Measurements from ENCODE around the gene P2RX2.

Gene P2RX2

DNA sequence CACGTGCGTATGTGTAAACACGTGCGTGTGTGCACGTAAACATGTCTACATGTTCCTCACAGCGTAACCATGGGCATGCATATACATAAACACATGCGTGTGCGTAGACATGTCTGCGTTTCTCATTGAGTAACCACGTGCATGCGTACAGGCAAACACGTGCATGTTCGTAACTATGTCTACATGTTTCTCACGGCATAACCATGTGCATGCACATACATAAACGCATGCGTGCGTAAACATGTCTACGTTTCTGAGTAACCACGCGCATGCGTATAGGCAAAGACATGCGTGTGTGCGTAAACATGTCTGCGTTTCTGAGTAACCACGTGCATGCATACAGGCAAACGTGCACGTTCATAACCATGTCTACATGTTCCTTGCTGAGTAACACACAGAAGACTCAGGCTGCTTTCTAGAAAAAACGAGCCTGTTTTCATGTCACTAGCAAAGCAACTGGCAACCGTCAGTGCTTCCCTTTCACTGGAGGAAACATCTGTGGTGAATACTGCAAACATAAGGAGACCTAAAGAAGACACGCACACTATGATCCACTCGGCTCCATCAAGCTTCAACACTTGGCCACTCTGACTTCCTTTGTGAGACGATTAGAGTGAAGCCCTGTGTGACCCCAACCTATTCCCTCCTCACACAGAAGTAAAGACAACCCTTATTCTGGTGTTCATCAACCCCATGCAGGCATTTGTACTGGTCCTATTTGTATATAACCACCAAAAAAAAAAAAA is 39.7 kb downstream of the P2RX2 start:
- TF ChIP-seq GATA2 (IDR thresholded peaks at IDR 0.05; ENCODE audit: low read depth, low read length) (no peak), GATA3 (IDR thresholded peaks at IDR 0.05; ENCODE audit: low read depth, low read length) (no peak)

DNA sequence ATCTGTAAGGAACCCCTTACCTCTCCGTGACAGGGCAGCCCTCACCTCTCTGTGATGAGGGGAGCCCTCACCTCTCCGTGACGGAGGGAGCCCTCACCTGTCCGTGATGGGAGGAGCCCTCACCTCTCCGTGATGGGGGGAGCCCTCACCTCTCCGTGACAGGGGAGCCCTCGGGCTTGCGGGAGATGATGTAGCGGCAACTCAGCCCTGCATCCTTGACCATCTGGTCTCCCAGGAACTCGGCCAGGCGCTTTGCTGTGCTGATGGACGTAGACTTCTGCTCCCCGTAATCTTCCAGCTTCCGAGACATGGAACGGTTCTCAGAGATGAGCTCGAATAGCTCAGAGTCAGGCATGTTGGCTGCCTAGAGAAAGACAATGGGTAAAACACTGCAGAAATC is 40.6 kb downstream of the P2RX2 start:
- TF ChIP-seq GATA3 (IDR thresholded peaks at IDR 0.05; ENCODE audit: low read depth, low read length) (no peak), GATA2 (IDR thresholded peaks at IDR 0.05; ENCODE audit: low read depth, low read length) (no peak)

DNA sequence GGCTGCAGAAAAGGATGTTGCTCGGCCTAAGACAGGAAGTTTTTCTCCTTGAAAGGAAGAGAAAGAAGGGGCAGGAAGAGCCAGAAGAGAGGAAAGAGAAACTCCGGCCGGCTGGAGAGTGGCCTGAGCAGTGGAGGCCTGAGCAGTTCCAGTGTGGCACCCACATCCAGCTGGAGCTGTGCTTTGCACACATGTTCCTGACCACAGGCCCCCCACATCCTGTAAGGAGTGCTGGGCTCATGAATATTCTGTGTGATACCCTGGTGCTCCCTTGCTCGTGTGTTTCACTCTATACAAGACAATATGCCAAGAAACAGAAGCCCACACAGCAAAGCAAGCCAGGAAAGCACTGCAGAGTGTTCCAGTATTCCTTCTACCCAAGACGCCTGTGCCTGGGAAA is 41.5 kb downstream of the P2RX2 start:
- no peak for TF ChIP-seq GATA3 (IDR thresholded peaks at IDR 0.05; ENCODE audit: low read depth, low read length)

DNA sequence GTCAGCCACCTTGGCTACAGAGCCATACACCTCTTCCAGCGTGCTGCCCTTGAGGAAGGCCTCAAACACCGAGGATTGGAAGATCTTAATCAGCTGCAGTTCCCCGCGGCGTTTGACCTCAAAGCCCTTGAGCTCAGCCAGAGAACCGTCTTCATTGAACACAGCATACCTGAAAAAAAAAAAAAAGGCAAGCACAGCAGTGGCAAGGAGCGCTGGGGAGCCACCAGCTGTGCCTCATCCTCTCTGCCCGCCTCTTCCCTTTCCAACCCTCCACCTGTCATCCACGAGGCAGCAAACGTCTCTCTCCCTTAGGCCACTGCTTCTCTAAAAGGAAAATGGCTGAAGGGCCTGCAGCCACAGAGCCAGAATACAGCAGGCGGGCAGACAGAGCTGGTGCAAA is 42.4 kb downstream of the P2RX2 start:
- no peak for TF ChIP-seq GATA3 (IDR thresholded peaks at IDR 0.05; ENCODE audit: low read depth, low read length)
- TF ChIP-seq GATA2 (IDR thresholded peaks at IDR 0.05; ENCODE audit: low read depth, low read length), result no peak

DNA sequence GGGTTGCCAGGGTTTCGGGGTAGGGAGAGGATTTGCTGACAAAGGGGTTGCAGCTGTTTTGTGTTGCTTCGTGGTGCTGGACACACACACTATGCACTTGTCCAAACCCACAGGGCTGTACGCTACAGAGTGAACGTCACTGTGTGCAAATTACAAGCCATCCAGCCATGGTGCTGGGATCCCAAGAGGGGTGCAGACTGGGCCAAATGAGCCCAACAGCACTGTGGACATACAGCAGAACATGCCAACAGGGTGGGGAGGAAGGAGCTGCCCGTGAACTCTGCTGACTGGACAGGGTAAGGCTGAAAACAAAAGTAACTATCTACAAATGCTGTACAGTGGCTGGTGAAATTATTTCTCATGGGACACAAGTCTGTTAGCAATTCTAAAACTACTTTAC is 43.4 kb downstream of the P2RX2 start:
- TF ChIP-seq GATA2 (IDR thresholded peaks at IDR 0.05; ENCODE audit: low read depth, low read length), result no peak

DNA sequence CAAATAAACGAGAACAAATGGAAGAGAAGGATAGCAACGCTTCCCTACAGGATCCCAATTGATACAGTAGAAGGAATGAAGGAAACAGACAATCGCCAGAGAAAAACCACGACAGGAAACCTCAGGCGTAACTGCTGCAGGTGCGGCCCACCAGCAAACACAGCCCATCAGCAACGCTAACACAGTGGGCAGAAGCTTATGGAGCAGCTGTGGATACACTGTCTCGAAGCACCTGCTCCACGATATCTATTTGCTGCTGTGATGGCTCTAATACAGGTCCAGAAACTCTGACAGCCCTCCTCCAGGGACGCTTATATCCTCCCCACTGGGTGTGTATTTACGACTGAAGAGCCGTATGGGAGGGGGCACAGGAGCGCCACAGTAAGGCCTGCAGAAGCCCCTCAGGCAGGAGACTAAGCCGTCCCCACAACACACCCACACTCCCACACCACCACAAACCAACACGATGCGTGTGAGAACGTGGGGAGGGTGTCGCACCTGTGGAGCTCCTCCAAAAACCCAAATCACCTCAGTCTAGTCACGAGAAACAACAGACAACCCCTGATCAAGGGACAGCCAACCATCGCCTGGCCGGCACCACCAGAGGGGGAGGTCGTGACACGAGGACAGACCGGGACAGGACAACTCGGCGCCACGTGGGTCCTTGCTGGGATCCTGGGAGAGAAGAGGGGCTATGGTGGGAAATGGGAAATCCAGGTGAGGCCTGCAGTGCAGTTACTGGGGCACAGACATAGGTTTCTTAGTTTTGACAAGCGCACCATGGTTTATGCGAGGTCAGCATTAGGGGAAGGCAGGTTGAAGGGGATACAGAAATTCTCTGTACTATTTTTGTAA is 44.6 kb downstream of the P2RX2 start:
- no peak for TF ChIP-seq GATA2 (IDR thresholded peaks at IDR 0.05; ENCODE audit: low read depth, low read length)
- no peak for TF ChIP-seq GATA3 (IDR thresholded peaks at IDR 0.05; ENCODE audit: low read depth, low read length)

DNA sequence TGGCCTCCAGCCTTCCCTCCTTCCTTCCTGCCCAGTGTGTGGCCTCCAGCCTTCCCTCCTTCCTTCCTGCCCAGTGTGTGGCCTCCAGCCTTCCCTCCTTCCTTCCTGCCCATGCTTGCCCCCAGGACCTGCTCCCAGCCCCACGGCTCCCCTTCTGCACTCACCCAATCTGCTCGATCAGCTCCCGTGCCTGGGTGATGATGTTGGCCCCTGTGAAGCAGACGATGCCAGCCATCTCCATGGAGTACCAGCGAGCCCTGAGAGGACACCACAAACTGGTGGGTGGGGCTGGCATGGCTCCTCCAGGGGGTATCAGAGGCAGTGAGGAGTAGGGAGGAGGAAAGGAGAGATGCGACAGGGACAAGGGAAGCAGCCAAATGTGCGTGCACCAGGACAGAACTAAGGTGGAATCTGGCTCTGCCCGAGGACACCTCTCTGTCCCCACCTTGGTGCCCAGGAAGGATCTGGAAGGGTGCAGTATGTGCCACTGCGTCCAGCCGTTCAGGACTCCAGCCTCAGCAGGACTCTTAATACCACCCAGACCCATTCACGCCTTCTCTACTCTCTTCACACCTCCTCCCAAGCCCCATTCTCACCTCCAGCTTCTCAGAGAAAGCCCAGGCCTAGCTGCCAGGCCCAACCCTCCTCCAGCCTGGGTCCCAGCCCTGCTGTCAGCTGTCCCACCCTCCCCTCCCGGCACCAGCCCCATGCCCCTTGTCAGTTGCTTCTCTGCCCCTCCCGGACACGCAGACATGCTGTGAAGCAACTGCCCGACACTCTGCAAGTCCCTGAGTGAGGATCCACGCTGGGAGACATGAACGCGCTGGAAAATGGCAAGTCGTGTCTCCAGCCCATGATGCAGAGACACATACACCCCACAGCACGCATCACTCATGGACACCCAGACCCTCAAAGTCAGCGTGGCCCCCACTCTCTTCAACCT is 45.9 kb downstream of the P2RX2 start:
- TF ChIP-seq GATA2 (IDR thresholded peaks at IDR 0.05; ENCODE audit: low read depth, low read length) (no peak), GATA3 (IDR thresholded peaks at IDR 0.05; ENCODE audit: low read depth, low read length) (no peak)

DNA sequence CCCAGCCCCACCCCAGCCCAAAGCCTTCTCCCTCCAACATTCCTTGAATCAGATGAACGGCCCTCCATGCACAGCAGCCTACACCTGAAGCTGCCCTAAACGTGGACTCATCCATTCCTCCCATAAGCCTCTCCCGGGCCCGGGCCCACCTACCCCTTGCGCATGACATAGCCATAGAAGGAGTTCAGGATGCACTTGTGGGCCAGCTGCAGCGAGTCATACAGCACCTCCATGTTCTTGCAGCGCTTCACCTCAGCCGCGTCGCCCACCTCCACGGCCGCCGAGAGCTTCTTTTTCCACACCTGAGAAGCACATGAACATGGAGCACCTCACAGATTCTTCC is 46.5 kb downstream of the P2RX2 start:
- TF ChIP-seq GATA2 (IDR thresholded peaks at IDR 0.05; ENCODE audit: low read depth, low read length), result no peak
- TF ChIP-seq GATA3 (IDR thresholded peaks at IDR 0.05; ENCODE audit: low read depth, low read length), result no peak

DNA sequence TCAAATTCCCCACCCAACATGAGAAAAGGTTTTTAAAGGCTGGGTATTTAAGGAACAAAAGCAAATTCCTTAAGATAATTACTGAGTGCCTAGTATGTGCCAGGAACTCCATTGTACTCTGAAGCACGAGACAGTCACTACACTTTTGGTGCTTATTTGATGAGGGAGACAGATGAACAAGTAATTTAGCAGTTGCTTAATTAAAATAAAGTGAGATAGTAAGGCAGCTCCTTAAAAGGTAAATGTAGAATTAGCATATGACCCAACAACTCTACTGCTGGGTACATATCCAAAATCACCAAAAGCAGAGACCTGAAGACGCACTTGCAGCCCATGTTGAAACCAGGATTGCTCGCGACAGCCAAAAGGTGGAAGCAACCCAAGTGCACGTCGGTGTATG is 47.2 kb downstream of the P2RX2 start:
- no peak for TF ChIP-seq GATA3 (IDR thresholded peaks at IDR 0.05; ENCODE audit: low read depth, low read length)
- TF ChIP-seq GATA2 (IDR thresholded peaks at IDR 0.05; ENCODE audit: low read depth, low read length), result no peak

DNA sequence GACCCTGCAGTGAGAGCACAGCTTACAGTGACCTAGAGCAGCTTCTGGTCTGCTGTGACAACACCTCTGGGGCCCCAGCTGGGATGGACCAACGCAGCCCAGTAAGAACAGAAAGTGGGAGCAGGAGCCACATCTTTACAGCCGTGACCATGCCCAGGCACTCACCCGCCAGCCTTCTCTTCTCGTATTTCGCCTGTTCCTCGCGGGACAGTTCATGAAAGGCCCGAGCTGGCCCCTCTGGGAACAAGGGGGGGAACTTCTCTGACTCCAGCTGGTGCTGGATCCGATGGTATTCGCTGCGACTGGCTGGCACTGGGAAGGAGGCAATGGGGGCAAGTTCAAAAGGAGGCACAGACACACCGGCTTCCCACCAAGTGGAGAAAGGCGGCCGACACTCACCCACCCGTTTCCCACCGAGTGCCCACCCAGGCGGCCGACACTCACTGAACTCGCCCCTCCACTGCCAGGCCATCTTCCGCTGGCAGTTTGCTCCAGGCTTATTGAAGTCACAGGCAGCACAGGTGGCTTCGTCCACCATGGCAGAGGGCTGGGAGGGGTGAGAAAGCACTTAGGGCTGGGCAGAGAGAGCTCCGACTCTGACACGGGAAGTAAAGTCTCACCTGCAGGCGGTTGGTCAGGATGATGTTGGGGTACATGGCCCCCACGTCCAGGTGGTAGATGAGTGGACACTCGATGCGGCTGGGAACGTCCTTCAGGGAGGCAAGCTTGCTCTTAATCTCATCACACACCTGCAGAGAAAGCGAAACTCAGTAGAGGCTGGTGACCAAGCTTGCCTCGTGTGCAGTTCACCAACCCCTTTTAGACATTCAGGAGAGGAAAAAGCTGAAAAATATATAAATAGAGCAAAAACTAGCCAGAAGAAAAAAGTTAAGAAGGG is 49.9 kb downstream of the P2RX2 start:
- TF ChIP-seq GATA3 (IDR thresholded peaks at IDR 0.05; ENCODE audit: low read depth, low read length), result no peak

DNA sequence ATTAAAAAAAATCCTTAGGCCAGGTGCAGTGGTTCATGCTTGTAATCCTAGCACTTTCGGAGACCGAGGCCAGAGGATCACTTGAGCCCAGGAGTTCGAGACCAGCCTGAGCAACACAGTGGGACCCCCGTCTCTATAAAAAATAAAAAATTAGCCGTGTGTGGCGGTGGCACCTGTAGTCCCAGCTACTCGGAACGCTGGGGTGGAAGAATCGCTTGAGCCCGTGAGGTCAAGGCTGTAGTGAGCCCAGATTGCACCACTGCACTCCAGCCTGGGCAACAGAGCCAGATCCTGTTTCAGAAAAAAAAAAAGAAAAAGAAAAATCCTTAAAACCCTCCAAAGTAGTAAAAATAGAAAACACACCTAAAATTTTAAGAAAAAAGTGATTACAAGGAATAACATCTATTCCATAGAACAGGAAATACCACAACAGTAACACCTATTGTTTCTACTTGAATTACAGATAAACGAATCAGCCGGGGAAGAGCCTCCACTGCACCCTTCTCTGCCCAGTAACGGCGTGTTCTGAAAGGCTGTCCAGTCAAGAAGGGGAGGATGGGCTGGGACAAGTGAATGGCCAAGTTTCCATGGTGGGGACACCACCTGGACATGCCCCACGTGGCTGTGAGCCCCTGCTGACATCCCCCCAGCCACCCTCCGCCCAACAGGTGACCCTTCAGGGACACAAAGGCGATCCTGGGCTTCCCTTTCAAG is 50.7 kb downstream of the P2RX2 start:
- TF ChIP-seq GATA2 (IDR thresholded peaks at IDR 0.05; ENCODE audit: low read depth, low read length), result no peak
